Neural cell (in vitro differentiated cells): ENCODE data around the gene ODAM.

Experiments used
- CTCF ChIP-seq: fragments of 450-650 bp; IDR thresholded peaks from 2 replicates; pipeline ENCODE4 v1.5.1; 2014; ENCODE audit warnings: antibody characterized with exemption, mild to moderate bottlenecking, moderate library complexity; ENCODE audit not compliant: poor library complexity, severe bottlenecking
- EZH2 ChIP-seq: fragments of 200-600, 300-800 bp; shearing (Covaris generic), sonication (generic); IDR thresholded peaks from 2 replicates; pipeline ENCODE4 v1.6.1; 2014; ENCODE audit warnings: antibody characterized with exemption, low read length, borderline replicate concordance, mild to moderate bottlenecking; ENCODE audit not compliant: insufficient read depth, poor library complexity, severe bottlenecking
- MXI1 ChIP-seq: fragments of 450-650 bp; conservative IDR thresholded peaks from 2 replicates; pipeline ENCODE4 v1.6.1; 2014; ENCODE audit warnings: antibody characterized with exemption, mild to moderate bottlenecking; ENCODE audit not compliant: poor library complexity, severe bottlenecking
- POLR2AphosphoS5 ChIP-seq: IDR thresholded peaks from 2 replicates; pipeline ENCODE4 v1.6.1; 2012
- SMC3 ChIP-seq: fragments of 450-650 bp; conservative IDR thresholded peaks from 2 replicates; pipeline ENCODE4 v1.6.1; 2014; ENCODE audit warnings: antibody characterized with exemption, mild to moderate bottlenecking, moderate library complexity; ENCODE audit not compliant: poor library complexity
- TAF1 ChIP-seq: IDR thresholded peaks from 2 replicates; pipeline ENCODE4 v1.6.1; 2012; ENCODE audit warnings: low read depth

DNA sequence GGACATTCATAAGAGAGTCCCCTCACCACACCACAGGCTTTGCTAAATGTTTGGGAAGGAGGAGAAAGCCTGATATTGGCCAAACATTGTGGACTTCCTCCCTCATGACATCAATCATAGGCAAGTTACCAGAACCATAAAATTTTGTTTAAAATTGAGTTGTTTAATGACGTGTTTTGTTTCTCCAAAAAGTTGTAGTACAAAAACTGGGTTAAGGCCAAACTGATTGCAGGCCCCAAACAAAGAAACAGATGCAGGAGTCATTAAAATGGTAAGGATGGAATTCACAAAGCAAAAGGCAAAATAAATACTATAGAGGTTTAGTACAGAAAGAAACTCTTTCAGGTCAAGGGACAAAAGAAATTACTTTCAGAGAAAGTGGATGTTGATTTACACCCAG is 3.9 kb upstream of the ODAM start:
- no peak for TF ChIP-seq POLR2AphosphoS5
- TF ChIP-seq SMC3: no peak
- no peak for TF ChIP-seq EZH2
- TF ChIP-seq CTCF: no peak
- TF ChIP-seq MXI1: no peak
- TF ChIP-seq TAF1: no peak
